OCI-LY1 (cell line): ENCODE data around the gene ADAD2.

ENCODE experiments used
- EZH2 ChIP-seq: fragments of 200-600 bp; sonication (generic), shearing (Covaris generic); IDR thresholded peaks from 2 replicates; pipeline ENCODE4 v1.8.0; 2017; ENCODE audit warnings: borderline replicate concordance, mixed run types, mild to moderate bottlenecking, antibody characterized with exemption, low read length, moderate library complexity, mixed read lengths
- TF ChIP-seq, protein P1 (sequence below): fragments of 200-600 bp; sonication (generic), shearing (Covaris generic); IDR thresholded peaks from 2 replicates; pipeline ENCODE4 v1.5.1; 2017; ENCODE audit warnings: mild to moderate bottlenecking, antibody characterized with exemption, low read length, moderate library complexity, mixed read lengths

DNA sequence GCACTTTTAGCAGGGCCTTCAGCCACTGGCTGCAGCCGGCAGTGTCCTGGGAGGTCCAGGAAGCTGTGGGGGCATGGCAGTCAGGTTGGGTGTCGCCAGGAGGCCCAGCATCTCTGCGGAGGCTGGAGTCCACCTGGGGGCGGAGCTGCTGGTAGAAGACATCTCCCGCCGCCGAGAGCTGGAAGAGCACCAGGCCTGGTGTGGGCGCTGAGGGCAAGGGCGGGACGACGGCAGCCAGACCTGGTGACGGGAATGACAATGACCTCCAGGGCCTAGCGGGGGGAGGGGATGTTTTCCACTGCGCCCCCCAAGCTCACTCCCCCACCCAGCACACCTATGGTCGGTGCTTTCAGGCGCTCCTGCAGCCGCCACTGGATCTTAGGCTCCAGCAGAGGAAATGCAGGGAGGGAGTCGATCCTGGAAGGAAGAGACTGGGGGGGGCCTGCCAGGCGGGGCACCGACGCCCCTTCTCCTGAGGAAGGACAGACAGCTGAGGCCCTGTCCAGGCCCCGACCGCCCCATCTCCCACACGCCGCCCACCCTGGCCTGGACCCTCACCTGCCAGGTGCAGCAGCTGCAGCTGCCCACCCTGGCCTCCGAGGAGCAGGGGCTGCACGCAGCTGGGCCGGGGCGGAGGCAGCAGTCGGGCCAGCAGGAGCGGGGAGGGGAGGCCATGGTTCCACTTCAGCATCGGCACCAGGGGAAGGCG, 11.2 kb upstream of the ADAD2 start:
- TF ChIP-seq, protein P1, sequence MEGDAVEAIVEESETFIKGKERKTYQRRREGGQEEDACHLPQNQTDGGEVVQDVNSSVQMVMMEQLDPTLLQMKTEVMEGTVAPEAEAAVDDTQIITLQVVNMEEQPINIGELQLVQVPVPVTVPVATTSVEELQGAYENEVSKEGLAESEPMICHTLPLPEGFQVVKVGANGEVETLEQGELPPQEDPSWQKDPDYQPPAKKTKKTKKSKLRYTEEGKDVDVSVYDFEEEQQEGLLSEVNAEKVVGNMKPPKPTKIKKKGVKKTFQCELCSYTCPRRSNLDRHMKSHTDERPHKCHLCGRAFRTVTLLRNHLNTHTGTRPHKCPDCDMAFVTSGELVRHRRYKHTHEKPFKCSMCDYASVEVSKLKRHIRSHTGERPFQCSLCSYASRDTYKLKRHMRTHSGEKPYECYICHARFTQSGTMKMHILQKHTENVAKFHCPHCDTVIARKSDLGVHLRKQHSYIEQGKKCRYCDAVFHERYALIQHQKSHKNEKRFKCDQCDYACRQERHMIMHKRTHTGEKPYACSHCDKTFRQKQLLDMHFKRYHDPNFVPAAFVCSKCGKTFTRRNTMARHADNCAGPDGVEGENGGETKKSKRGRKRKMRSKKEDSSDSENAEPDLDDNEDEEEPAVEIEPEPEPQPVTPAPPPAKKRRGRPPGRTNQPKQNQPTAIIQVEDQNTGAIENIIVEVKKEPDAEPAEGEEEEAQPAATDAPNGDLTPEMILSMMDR, result no peak
- TF ChIP-seq EZH2, result no peak
